Nephron progenitor cell (in vitro differentiated cells): Measurements from ENCODE around the gene PDGFRB.

Experiments used
- DNase-seq: peaks from one replicate; pipeline ENCODE4 v3.0.0; 2021
- H3K27ac Mint-ChIP-seq: 2 replicates; pipeline ENCODE4 v1.8.0; 2021; ENCODE audit warnings: mild to moderate bottlenecking, moderate library complexity, mixed read lengths
- H3K27me3 Mint-ChIP-seq: 2 replicates; pipeline ENCODE4 v1.8.0; 2021; ENCODE audit warnings: mild to moderate bottlenecking, low read depth, mixed read lengths; ENCODE audit not compliant: poor library complexity
- H3K36me3 Mint-ChIP-seq: 2 replicates; pipeline ENCODE4 v1.8.0; 2021; ENCODE audit warnings: low read depth, mixed read lengths
- H3K4me1 Mint-ChIP-seq: 2 replicates; pipeline ENCODE4 v1.8.0; 2021; ENCODE audit warnings: mixed read lengths
- H3K4me3 Mint-ChIP-seq: 2 replicates; pipeline ENCODE4 v1.8.0; 2021; ENCODE audit warnings: mild to moderate bottlenecking, moderate library complexity, mixed read lengths
- H3K9me3 Mint-ChIP-seq: 2 replicates; pipeline ENCODE4 v1.8.0; 2021; ENCODE audit warnings: mild to moderate bottlenecking, moderate library complexity, mixed read lengths
- CTCF ChIP-seq: fragments of 200-600 bp; sonication (generic); IDR thresholded peaks from 2 replicates; pipeline ENCODE4 v1.5.0; 2021; ENCODE audit warnings: antibody characterized with exemption

Gene PDGFRB

GRCh38 chr5:150137997-150138396, 17.6 kb downstream of the PDGFRB start:
- DNase-seq = no peak
- Mint-ChIP-seq H3K27ac (peak overlapping the region; percentile 98), H3K36me3 (peaks cover 11% of the 10 kb centered on the region), H3K4me1 (peaks cover 98% of the 10 kb centered on the region), H3K27me3 (peaks cover 9% of the 10 kb centered on the region), H3K9me3 (no peaks in the 10 kb centered on the region), H3K4me3 (peak overlapping the region; percentile 21)
- no peak for TF ChIP-seq CTCF

GRCh38 chr5:150137168-150137957, 18.3 kb downstream of the PDGFRB start:
- peaks cover 9% of the 10 kb centered on the region for H3K27me3 Mint-ChIP-seq
- no peak for TF ChIP-seq CTCF
- H3K9me3 Mint-ChIP-seq = no peaks in the 10 kb centered on the region
- DNase-seq = no peak
- peaks cover 17% of the 10 kb centered on the region for H3K36me3 Mint-ChIP-seq
- peak overlapping the region; percentile 62 for H3K27ac Mint-ChIP-seq
- peak overlapping the region; percentile 21 for H3K4me3 Mint-ChIP-seq
- H3K4me1 Mint-ChIP-seq = peaks cover 98% of the 10 kb centered on the region

- Mint-ChIP-seq H3K27me3 (peaks cover 9% of the 10 kb centered on the region), H3K4me3 (no peak overlapping the region), H3K27ac (peak overlapping the region; percentile 62), H3K36me3 (peaks cover 19% of the 10 kb centered on the region), H3K9me3 (no peaks in the 10 kb centered on the region), H3K4me1 (peaks cover 98% of the 10 kb centered on the region)
- TF ChIP-seq CTCF = no peak
- no peak for DNase-seq
These were observed 19.1 kb downstream of the PDGFRB start for GRCh38 chr5:150136305-150137167.

- H3K4me3 Mint-ChIP-seq = no peak overlapping the region
- H3K27ac Mint-ChIP-seq = peak overlapping the region; percentile 2
- peaks cover 10% of the 10 kb centered on the region for H3K27me3 Mint-ChIP-seq
- H3K9me3 Mint-ChIP-seq = no peaks in the 10 kb centered on the region
- H3K36me3 Mint-ChIP-seq = peaks cover 19% of the 10 kb centered on the region
- DNase-seq = no peak
- no peak for TF ChIP-seq CTCF
- peaks cover 98% of the 10 kb centered on the region for H3K4me1 Mint-ChIP-seq
These were observed 19.9 kb downstream of the PDGFRB start for GRCh38 chr5:150135557-150136304.

GRCh38 chr5:150134198-150134588, 21.5 kb downstream of the PDGFRB start:
- no peak for DNase-seq
- H3K27me3 Mint-ChIP-seq = peaks cover 6% of the 10 kb centered on the region
- peaks cover 28% of the 10 kb centered on the region for H3K36me3 Mint-ChIP-seq
- no peak for TF ChIP-seq CTCF
- H3K27ac Mint-ChIP-seq = peak overlapping the region; percentile 71
- no peak overlapping the region for H3K4me3 Mint-ChIP-seq
- no peaks in the 10 kb centered on the region for H3K9me3 Mint-ChIP-seq
- peaks cover 94% of the 10 kb centered on the region for H3K4me1 Mint-ChIP-seq
